Heart right ventricle (tissue), 16 donors: ENCODE results near the gene TMPRSS9. TPM values are rescaled to one million over a fixed set of nuclear protein-coding genes. Genes with fewer than 3 reads are reported as not detected.

ENCODE experiments used
- ATAC-seq, 8 donors: fragments of 200-7000 bp; cut with Tn5 transposase; one replicate each; pipeline ENCODE4 v1.9.1; 2020; ENCODE audit warnings: mild to moderate bottlenecking in 8 of 8, moderate library complexity in 8 of 8, moderate number of reproducible peaks in 1 of 8
- DNase-seq, 2 donors: peaks; one replicate each; pipeline ENCODE4 v3.0.0-alpha.2; 2020
- H3K27ac ChIP-seq, 10 donors: fragments of 200-600 bp; sonication (generic) in 2 of 10; one replicate each; pipeline versions ENCODE4 v1.5.0 to v1.8.0; 2020 to 2022; ENCODE audit warnings: mild to moderate bottlenecking in 3 of 10
- H3K27me3 ChIP-seq, 7 donors: fragments of 200-600 bp; one replicate each; pipeline ENCODE4 v1.8.0; 2021 to 2022; ENCODE audit warnings: mild to moderate bottlenecking in 2 of 7
- H3K36me3 ChIP-seq, 9 donors: fragments of 200-600 bp; sonication (generic) in 1 of 9; one replicate each; pipeline versions ENCODE4 v1.5.0 to v1.8.0; 2020 to 2022; ENCODE audit warnings: mild to moderate bottlenecking in 2 of 9
- H3K4me1 ChIP-seq, 9 donors: fragments of 200-600 bp; sonication (generic) in 1 of 9; one replicate each; pipeline versions ENCODE4 v1.5.0 to v1.8.0; 2020 to 2022; ENCODE audit warnings: mild to moderate bottlenecking in 4 of 9
- H3K4me3 ChIP-seq, 10 donors: fragments of 200-600 bp; sonication (generic) in 2 of 10; one replicate each; pipeline versions ENCODE4 v1.5.0 to v1.8.0; 2020 to 2022; ENCODE audit warnings: mild to moderate bottlenecking in 7 of 10, moderate library complexity in 2 of 10
- H3K9me3 ChIP-seq, 11 donors: fragments of 200-600 bp in 10 of 11; sonication (generic) in 2 of 11; one replicate each; pipeline versions ENCODE4 v1.5.0 to v1.8.0; 2013 to 2022; ENCODE audit warnings: mild to moderate bottlenecking in 2 of 11, control low read depth in 1 of 11, moderate library complexity in 1 of 11
- CTCF ChIP-seq, 9 donors: fragments of 200-600 bp; sonication (generic) in 2 of 9; IDR thresholded peaks; one replicate each; pipeline versions ENCODE4 v1.5.0 to v1.8.0; 2021 to 2022; ENCODE audit warnings: antibody characterized with exemption in 9 of 9, mild to moderate bottlenecking in 5 of 9, moderate library complexity in 1 of 9
- WGBS, 2 donors: extraction: QIAGEN DNeasy Blood & Tissue Kit; methylation state at CpG; one replicate each; pipeline ENCODE4 v1.1.7; 2013; ENCODE audit warnings: inconsistent platforms in 1 of 2; 5-methylcytosine and 5-hydroxymethylcytosine counted together
- intact Hi-C, 10 donors: fragments of 100-400 bp; cut with DNase I; formaldehyde crosslinking; loops; one replicate each; pipeline versions ENCODE4 v1.11.1 to v1.14.2; 2022
- polyA plus RNA-seq, 2 donors: library from polyadenylated mRNA; stranded (reverse); fragments of 200-250 nt; gene quantifications; one replicate each; pipeline ENCODE4 v1.2.3, GENCODE V29; 2013
- total RNA-seq, 10 donors: library from RNA; stranded (reverse); fragmentation: NEBNext Ultra II Directional in 3 of 10; extraction: Animal tissue kit (Norgen Biotek cat#: 25700) in 3 of 10; gene quantifications; one replicate each; pipeline versions ENCODE4 v1.2.1 to v1.2.4, GENCODE V29; 2021 to 2023
- donor health status: Arrhythmogenic right ventricular cardiomyopathy.
- donor health status: ischemic (EF 13 %, LVEDD 7.1; RV severe dilation, severe dysfunction).
- donor health status: healthy with polysubstance abuse.
- donor health status: DM: no; HTN: yes; CAD: no.
- donor health status: DM: no; HTN: no; CAD: no.
- donor health status: ischemic (EF 25% LVEDD 6.9; RV normal size, moderate dysfunction).
- donor health status: ischemic (EF 25% LVEDD 5.7; RV mildly dilated, moderate dysfunction).
- donor health status: healthy.
- donor health status: DM: yes; HTN: yes; CAD: no.
- donor health status: Ischemic cardiomyopathy.
- donor health status: ischemic (EF 35%, LVEDD 5.7; RV mildly dilated, moderate dysfunction).
- donor health status: nonischemic (EF 11% LVEDD 7.7; RV severe dilation, severe dysfunction).
- donor health status: DM: yes; HTN: yes; CAD: no.
- donor health status: PGD.
- donor health status: ischemic (EF 29% LVEDD 5.4; RV normal size, mild dysfunction).
- donor health status: nonischemic (EF 23%, LVEDD 6.1; RV moderate dilation, normal function).

The TMPRSS9 gene
- total and polyA plus RNA-seq, 12 donors = 0.01 TPM; not detected in 11

GRCh38 chr19:2428756-2429711, 69.0 kb downstream of the TMPRSS9 start:
- ATAC-seq = no peak
- Histone ChIP-seq H3K9me3 (no peaks in the 10 kb centered on the region), H3K27me3 (no peaks in the 10 kb centered on the region), H3K4me3 (peak overlapping the region in 6 of 10 donors; percentile 71 to 99 (median 78)), H3K36me3 (peaks cover 0 to 42% (median 14%) of the 10 kb centered on the region in 9 donors), H3K27ac (peak overlapping the region in 5 of 10 donors; percentile 90 to 98 (median 98)), H3K4me1 (peaks cover 10 to 42% (median 31%) of the 10 kb centered on the region in 9 donors)
- no peak for DNase-seq
- intact Hi-C loops = no loop called here
- WGBS, 2 donors = 59 to 65% methylated on average over 37 of the region's 37 CpGs
- no peak for TF ChIP-seq CTCF (IDR thresholded peaks at IDR 0.05)

GRCh38 chr19:2429917-2430535, 70.0 kb downstream of the TMPRSS9 start:
- Histone ChIP-seq H3K4me3 (no peak overlapping the region), H3K9me3 (no peaks in the 10 kb centered on the region), H3K36me3 (peaks cover 0 to 50% (median 20%) of the 10 kb centered on the region in 9 donors), H3K27me3 (no peaks in the 10 kb centered on the region), H3K4me1 (peaks cover 5 to 36% (median 31%) of the 10 kb centered on the region in 9 donors), H3K27ac (no peak overlapping the region)
- TF ChIP-seq CTCF (IDR thresholded peaks at IDR 0.05) = no peak
- 82 to 86% methylated on average over 25 of the region's 25 CpGs for WGBS, 2 donors
- DNase-seq (no peak), ATAC-seq (no peak)
- intact Hi-C loops = no loop called here

GRCh38 chr19:2431318-2432055, 71.4 kb downstream of the TMPRSS9 start:
- 95% methylated on average over 37 of the region's 37 CpGs for WGBS, 2 donors
- no peak for DNase-seq
- TF ChIP-seq CTCF (IDR thresholded peaks at IDR 0.05) = no peak
- Histone ChIP-seq H3K4me1 (peaks cover 0 to 24% (median 18%) of the 10 kb centered on the region in 9 donors), H3K27ac (no peak overlapping the region), H3K27me3 (no peaks in the 10 kb centered on the region), H3K4me3 (no peak overlapping the region), H3K9me3 (no peaks in the 10 kb centered on the region), H3K36me3 (peaks cover 0 to 47% (median 20%) of the 10 kb centered on the region in 9 donors)
- ATAC-seq = no peak
- intact Hi-C loops = no loop called here
